NCI-H1930 (cell line): Measurements from ENCODE around the gene RALGAPA2.

Experiments
- DNase-seq, 2 experiments: peaks; one replicate each; lab custom pipeline; 2025; lab: John Stamatoyannopoulos, UW

The RALGAPA2 gene

GRCh38 chr20:20436689-20437088 is 275.8 kb downstream of the RALGAPA2 start:
- DNase-seq = no peak

- DNase-seq = no peak
These were observed 277.0 kb downstream of the RALGAPA2 start for GRCh38 chr20:20435453-20435852.

GRCh38 chr20:20432618-20433286 is 279.7 kb downstream of the RALGAPA2 start:
- no peak for DNase-seq

- no peak for DNase-seq
These were observed 282.4 kb downstream of the RALGAPA2 start for GRCh38 chr20:20430066-20430465.

GRCh38 chr20:20428067-20428466 is 284.4 kb downstream of the RALGAPA2 start:
- DNase-seq = no peak

- no peak for DNase-seq
These were observed 285.1 kb downstream of the RALGAPA2 start for GRCh38 chr20:20427227-20427864.

GRCh38 chr20:20426655-20426907 is 285.9 kb downstream of the RALGAPA2 start:
- DNase-seq = no peak

GRCh38 chr20:20425823-20426654 is 286.4 kb downstream of the RALGAPA2 start:
- DNase-seq = no peak

GRCh38 chr20:20423117-20423516 is 289.3 kb downstream of the RALGAPA2 start:
- DNase-seq = no peak

GRCh38 chr20:20417876-20418676 is 294.4 kb downstream of the RALGAPA2 start:
- DNase-seq = no peak

GRCh38 chr20:20415321-20415720 is 297.1 kb downstream of the RALGAPA2 start:
- no peak for DNase-seq

- no peak for DNase-seq
These were observed 297.7 kb downstream of the RALGAPA2 start for GRCh38 chr20:20414640-20415220.

GRCh38 chr20:20413810-20414281 is 298.6 kb downstream of the RALGAPA2 start:
- no peak for DNase-seq

GRCh38 chr20:20412750-20413149 is 299.7 kb downstream of the RALGAPA2 start:
- no peak for DNase-seq

GRCh38 chr20:20411836-20412235 is 300.6 kb downstream of the RALGAPA2 start:
- DNase-seq = no peak

- no peak for DNase-seq
These were observed 301.0 kb downstream of the RALGAPA2 start for GRCh38 chr20:20411402-20411801.

- DNase-seq = no peak
These were observed 301.8 kb downstream of the RALGAPA2 start for GRCh38 chr20:20410678-20411077.

GRCh38 chr20:20409331-20409730 is 303.1 kb downstream of the RALGAPA2 start:
- no peak for DNase-seq

- DNase-seq = peak in 1 of 2 experiments; percentile 31
These were observed 304.3 kb downstream of the RALGAPA2 start for GRCh38 chr20:20407891-20408805.

- DNase-seq = no peak
These were observed 306.1 kb downstream of the RALGAPA2 start for GRCh38 chr20:20406306-20406705.

GRCh38 chr20:20405623-20406022 is 306.8 kb downstream of the RALGAPA2 start:
- no peak for DNase-seq
